NOMO-1 (cell line): ENCODE results near the gene C16orf74.

Source experiments
- DNase-seq, 2 experiments: peaks; one replicate each; lab custom pipeline; 2025; ENCODE audit not compliant: unreplicated experiment in 2 of 2; lab: John Stamatoyannopoulos, UW

C16orf74 gene

GRCh38 chr16:85751698-85752501, 1.0 kb upstream of the C16orf74 start:
- no peak for DNase-seq

DNA sequence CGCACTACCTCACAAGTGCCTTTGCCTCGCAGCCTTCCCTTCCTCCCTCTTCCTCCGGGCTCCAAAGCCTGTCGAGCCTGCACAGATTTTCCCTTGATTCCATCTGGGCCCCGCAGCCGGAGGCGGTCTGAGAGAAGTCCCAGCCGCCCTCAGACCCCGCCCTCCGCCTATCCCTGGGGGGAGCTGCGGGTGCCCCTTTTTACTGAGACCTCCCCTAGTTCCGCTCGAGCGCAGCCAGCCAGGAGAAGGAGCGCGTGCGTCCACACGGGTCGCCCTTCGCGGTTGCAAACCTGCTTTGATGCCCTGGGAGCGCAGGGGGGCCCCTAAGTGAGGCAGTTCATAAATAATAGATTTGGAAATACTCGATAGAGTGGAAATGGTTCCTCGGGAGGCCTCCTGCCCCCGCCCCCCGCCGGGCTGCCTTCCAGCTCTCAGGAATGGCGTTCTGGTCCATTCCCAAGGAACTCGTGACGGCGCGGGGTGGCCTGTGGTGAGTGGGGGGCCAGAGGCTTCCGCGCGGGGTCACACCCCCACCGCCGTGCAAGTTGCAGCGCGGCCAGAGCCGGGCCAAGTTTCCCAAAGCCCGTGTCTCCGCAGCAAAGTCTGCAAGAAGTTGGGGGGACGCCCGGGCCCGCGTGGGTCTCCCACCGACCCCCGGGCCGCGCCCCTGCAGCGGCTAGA, 610 bp downstream of the C16orf74 start:
- DNase-seq: peak; percentile 72 to 90

DNA sequence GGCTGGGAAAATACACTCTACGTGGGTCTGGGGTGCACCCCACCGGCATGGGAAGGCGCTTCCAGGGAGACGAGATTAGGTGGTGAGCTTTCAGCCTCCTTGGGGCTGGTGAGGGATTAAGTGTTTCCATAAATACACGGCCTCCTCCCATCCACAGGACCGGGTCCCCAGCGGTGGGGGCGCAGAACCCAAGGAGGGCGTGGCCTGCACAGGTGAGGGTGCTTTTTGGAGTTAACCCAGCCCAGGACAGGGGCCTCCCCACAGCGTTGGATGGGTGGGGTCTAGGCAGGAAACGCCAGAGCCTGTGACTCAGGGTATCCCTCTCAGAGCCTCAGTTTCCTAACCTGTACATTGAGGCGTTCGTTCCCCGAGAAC, 1.1 kb downstream of the C16orf74 start:
- no peak for DNase-seq

- DNase-seq: no peak
These were observed 4.3 kb downstream of the C16orf74 start for GRCh38 chr16:85746460-85747215.

DNA sequence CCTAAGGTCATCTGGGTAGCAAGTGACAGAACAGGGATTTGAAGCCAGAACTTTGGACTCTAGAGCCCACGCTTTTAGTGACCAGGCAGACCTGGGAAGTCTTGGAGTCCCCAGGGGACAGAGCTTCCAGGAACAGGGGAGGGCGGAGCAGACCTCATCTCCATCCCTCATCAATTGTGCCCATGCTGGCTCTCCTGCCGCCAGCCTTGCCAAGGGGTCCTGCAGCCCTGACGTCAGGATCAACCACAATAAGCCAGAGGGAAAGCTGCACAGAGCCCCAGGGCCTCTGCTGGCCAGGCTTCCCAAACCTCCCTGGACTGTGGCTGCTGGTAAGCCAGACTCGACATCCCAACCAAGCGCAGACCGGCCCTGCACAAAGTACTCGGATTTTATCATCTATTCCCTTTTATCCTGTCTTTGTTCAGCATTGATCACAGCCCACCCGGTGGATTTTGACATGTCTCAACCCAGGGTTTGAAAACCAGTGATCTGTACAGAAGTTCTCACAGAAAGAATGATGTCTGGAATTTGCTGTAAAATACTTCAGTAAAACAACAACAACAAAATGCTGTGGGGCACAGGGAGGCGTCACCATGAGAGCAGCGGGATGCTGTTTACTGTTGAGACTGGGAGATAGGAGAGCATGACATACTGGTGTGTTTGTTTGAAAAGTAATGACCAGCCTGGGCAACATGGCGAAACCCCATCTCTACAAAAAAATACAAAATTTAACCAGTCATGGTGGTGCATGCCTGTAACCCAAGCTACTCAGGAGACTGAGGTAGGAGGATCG, 11.8 kb downstream of the C16orf74 start:
- DNase-seq: no peak

- DNase-seq: no peak
These were observed 14.0 kb downstream of the C16orf74 start for GRCh38 chr16:85736921-85737320.

DNA sequence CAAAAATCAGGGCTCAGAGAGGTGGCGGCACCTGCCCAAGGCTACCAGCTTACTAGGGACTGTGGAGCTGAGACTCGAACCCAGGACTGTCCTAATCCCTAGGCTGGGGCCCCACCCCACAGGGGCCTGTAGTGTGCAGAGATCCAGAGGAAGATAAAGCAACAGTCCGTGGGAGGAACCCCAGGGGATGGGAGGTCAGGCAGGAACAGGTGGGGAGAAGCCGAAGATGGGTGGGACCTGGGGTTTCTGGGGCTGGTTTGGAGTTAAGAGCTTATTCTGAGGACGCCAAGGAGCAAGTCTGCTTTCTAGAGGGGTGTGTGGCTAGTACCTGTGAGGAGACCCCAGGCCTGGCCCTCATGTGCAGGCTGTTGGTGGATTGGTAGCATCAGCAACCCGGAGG, 14.9 kb downstream of the C16orf74 start:
- no peak for DNase-seq

GRCh38 chr16:85735225-85735635, 15.7 kb downstream of the C16orf74 start:
- peak; percentile 44 to 47 for DNase-seq

DNA sequence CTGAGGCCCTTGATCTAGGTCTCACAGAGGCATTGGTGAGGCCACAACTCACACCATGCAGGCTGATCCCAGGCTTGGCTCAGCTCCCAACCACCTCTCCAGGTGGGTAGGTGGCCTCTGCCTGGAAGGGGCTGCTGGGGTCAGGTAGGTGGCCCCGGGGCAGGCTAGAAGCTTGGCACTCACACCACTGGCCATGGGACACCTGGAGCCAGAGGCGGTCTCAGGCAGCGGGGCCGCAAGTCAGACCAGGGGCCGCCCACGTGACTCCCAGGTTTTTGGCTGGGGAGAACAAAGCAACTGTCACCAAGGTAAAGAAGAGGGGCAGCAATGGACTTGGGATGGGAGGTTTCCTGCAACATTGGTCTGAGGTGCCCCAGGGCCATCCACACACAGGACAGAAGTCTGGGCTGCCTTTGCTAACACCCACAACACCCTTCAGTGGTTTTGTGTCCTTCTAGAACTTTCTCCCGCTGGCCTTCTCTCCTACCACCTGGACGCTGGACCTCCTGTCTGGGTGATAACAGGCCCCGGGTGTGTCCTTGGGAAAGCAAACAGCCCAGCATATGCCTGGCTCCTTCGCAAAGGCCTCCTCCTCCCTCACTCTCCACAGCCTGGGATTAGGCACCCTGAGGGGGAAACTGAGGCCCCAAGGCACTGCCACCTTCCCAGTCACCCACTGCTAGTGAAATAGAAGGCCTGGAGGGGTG, 16.4 kb downstream of the C16orf74 start:
- no peak for DNase-seq

DNA sequence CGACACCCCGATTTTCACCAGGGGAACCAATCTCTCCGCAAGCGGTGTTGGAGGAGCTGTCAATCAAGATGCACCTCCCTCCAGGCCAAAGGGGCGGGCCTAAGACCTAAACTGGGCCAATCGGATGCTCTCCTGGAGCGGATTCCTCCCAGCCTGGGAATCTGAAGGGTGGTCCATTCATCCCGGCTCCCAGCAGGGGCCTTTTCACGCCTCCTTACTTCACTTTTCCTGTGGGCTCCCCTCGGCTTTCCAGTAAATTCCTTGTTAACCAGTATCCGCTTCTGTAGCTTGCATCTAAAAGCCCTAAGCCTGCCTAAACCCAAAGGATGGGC, 17.1 kb downstream of the C16orf74 start:
- peak; percentile 37 to 60 for DNase-seq

GRCh38 chr16:85733155-85733838, 17.6 kb downstream of the C16orf74 start:
- DNase-seq: peak; percentile 67 to 93

GRCh38 chr16:85731179-85731578, 19.7 kb downstream of the C16orf74 start:
- no peak for DNase-seq

GRCh38 chr16:85730186-85730465, 20.8 kb downstream of the C16orf74 start:
- DNase-seq: peak; percentile 32 to 68

DNA sequence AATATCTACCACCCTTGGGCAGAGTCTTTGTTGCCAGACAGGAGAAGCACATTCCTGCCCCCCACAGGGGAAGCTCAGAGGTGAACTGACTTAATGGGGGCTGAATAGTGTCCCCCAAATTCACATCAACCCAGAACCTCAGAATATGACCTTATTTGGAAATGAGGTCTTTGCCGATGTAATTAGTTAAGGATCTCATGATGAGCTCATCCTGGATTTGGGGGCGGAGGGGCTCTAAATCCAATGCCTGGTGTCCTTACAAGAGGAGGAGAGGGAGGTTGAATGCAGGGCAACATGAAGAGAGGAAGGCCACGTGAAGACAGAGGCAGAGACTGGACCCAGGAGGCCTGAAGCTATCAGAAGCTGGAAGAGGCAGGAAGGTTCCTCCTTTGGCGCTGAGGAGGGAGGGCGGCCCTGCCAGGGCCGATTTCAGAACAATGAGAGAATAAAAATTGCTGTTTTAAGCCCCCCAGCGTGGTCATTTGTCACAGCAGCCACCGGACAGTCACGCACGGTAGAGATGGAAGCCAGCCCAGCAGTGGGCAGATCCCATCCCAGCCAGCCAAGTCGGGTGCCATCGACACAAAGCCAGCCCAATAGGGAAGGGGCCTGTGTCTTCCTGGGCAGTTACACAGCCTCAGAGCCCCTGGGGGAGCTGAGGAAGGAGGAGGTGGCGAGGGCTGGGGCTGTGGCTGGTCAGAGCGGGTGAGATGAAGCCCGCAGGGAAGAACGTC, 21.3 kb downstream of the C16orf74 start:
- no peak for DNase-seq

- DNase-seq: no peak
These were observed 22.0 kb downstream of the C16orf74 start for GRCh38 chr16:85728879-85729278.

GRCh38 chr16:85724936-85725335, 26.0 kb downstream of the C16orf74 start:
- DNase-seq: no peak

DNA sequence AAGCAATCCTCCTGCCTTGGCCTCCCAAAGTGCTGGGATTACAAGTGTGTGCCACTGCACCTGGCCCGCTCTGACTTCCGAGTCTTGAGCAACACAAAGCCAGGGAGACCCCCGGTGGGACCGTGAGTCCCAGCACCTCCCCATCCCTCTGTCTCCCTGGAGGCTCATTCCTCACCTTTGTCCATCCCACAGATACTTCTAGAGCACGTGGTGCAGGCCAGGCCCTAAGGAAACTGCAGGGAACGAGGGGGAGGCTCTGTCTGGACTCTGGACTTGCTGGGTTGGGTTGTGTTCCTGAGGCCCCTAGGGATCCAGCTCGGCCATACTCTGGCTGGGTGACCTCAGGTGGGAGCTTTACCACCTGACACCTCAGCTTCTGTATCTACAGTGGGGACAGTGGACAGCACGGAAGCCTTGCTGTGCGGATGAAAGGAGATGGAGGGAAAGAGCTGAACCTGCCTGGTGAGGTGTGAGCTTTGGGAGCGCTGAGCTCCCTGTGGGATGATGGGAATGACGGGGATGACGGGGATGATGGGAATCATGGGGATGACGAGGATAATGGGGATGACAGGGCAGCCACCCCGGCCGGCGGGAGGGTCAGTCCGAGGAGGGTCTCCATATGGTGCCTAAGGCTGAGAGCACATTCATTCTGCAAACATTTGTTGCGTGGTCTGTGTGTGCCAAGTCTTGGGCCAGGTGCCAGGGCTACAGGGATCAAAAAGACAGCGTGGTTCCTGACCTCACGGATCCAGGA, 26.6 kb downstream of the C16orf74 start:
- no peak for DNase-seq

DNA sequence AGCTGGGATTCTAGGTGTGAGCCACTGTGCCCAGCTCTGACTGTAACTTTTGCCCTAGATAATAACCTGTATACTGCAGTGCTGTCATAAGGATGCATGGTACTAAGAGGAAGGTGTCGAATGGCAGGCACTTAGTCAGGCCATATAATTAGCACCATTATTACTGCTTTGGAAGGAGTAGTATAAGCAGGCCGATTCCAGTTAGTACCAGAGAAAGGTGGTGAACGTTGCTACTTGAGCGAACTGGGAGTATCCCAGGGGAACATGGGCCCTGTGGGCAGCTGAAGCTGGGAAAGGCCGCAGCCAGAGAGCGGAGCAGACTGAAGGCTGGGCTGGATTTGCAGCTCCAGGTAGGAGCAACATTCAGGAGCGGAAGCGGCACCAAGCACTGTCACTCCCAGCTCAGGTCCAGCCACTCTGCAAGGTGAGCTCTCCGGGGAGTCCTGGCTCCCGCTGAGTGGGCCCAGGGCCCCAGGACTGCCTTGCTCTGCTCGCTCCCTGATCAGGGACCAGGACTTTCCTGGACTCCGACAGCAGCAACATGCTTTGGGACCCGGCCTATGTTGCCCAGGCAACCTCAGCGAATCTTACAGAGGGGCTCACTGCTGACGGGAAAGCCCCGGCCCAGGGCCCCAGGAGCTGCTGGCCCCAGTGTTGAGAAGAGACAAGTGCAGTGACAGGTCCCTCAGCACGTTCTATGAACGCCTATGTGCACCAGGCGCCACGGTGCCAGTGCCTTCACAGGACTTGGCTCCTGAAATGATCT, 28.6 kb downstream of the C16orf74 start:
- DNase-seq: no peak
